Lung (tissue), 12 donors: ENCODE results near the gene DPYSL5. TPM values are rescaled to one million over a fixed set of nuclear protein-coding genes. Genes with fewer than 3 reads are reported as not detected.
"Not testable (repeated sequence)": the region's sequence is repeated elsewhere in the genome, so short reads cannot be mapped to it uniquely, and the experiment has no call there.

ENCODE experiments used
- ATAC-seq: fragments of 200-7000 bp; cut with Tn5 transposase; one replicate; pipeline ENCODE4 v1.9.1; 2020; ENCODE audit warnings: moderate number of reproducible peaks; ENCODE audit not compliant: insufficient read depth, low FRiP score
- DNase-seq, 3 donors: peaks; one replicate each; pipeline ENCODE4 v3.0.0-alpha.2; 2013 to 2017
- H3K27ac ChIP-seq, 2 donors: one replicate each; pipeline ENCODE4 v1.5.1; 2013; ENCODE audit warnings: mild to moderate bottlenecking in 2 of 2, moderate library complexity in 2 of 2, control low read depth in 1 of 2, inconsistent platforms in 1 of 2, low read depth in 1 of 2, low read length in 1 of 2
- H3K27me3 ChIP-seq, 3 donors: one replicate each; pipeline ENCODE4 v1.5.1; 2013; ENCODE audit warnings: low read length in 2 of 3; ENCODE audit not compliant: control insufficient read depth in 3 of 3, insufficient read depth in 3 of 3
- H3K36me3 ChIP-seq, 4 donors: one replicate each; pipeline ENCODE4 v1.5.1; 2013; ENCODE audit warnings: low read length in 4 of 4, mild to moderate bottlenecking in 1 of 4, moderate library complexity in 1 of 4; ENCODE audit not compliant: control insufficient read depth in 4 of 4, insufficient read depth in 4 of 4
- H3K4me1 ChIP-seq, 5 donors: one replicate each; pipeline ENCODE4 v1.5.1; 2013; ENCODE audit warnings: low read length in 5 of 5, mild to moderate bottlenecking in 2 of 5, moderate library complexity in 1 of 5; ENCODE audit not compliant: control insufficient read depth in 5 of 5, insufficient read depth in 5 of 5
- H3K4me3 ChIP-seq: one replicate; pipeline ENCODE4 v1.5.1; 2013; ENCODE audit warnings: mild to moderate bottlenecking, control low read depth, moderate library complexity
- H3K9ac ChIP-seq, 2 donors: one replicate each; pipeline ENCODE4 v1.5.1; 2013; ENCODE audit warnings: low read length in 2 of 2, control low read depth in 1 of 2; ENCODE audit not compliant: insufficient read depth in 1 of 2
- H3K9me3 ChIP-seq, 4 donors: one replicate each; pipeline ENCODE4 v1.5.1; 2013; ENCODE audit warnings: low read length in 3 of 4, mild to moderate bottlenecking in 1 of 4, moderate library complexity in 1 of 4; ENCODE audit not compliant: control insufficient read depth in 4 of 4, insufficient read depth in 3 of 4
- CTCF ChIP-seq: IDR thresholded peaks from 2 replicates; pipeline ENCODE4 v1.5.1; 2012; ENCODE audit warnings: mild to moderate bottlenecking; ENCODE audit errors: control extremely low read depth, extremely low read depth
- WGBS, 2 donors: extraction: QIAGEN DNeasy Blood & Tissue Kit; methylation state at CpG; one replicate each; pipeline ENCODE4 v1.1.7; 2013; 5-methylcytosine and 5-hydroxymethylcytosine counted together
- polyA plus RNA-seq, 2 donors: library from polyadenylated mRNA; stranded (reverse); fragments of 200-250 nt; gene quantifications; one replicate each; pipeline ENCODE4 v1.2.1, GENCODE V29; 2013
- total RNA-seq, 2 donors: library from RNA; depleted of rRNA in 1 of 2; stranded (reverse); fragments of >200 nt in 1 of 2; gene quantifications; one replicate each; pipeline ENCODE4 v1.2.1, GENCODE V29; 2014 to 2021
- donor health status: control.
- donor health status: control.
- donor health status: Bipolar disorder and iron deficiency.
- donor health status: healthy.
- donor health status: DM: yes; HTN: yes; CAD: no.

DPYSL5 gene
- total and polyA plus RNA-seq, 4 donors = 0.09 TPM; not detected in 3

GRCh38 chr2:26812731-26813130 lies 35.2 kb upstream of the DPYSL5 start:
- Histone ChIP-seq H3K27me3 (peaks cover 0 to under 1% (median 0%) of the 10 kb centered on the region in 3 donors), H3K9ac (no peak overlapping the region), H3K27ac (no peak overlapping the region), H3K4me1 (no peaks in the 10 kb centered on the region), H3K9me3 (no peaks in the 10 kb centered on the region), H3K4me3 (no peak overlapping the region), H3K36me3 (no peaks in the 10 kb centered on the region)
- ATAC-seq = no peak
- no peak for DNase-seq
- 94 to 100% methylated on average over 3 of the region's 3 CpGs for WGBS, 2 donors
- no peak for TF ChIP-seq CTCF

GRCh38 chr2:26814072-26814765 lies 33.7 kb upstream of the DPYSL5 start:
- H3K36me3 ChIP-seq, ATAC-seq, DNase-seq, H3K27ac ChIP-seq, H3K9me3 ChIP-seq, H3K4me3 ChIP-seq, H3K27me3 ChIP-seq, H3K9ac ChIP-seq, H3K4me1 ChIP-seq: not testable (repeated sequence)
- WGBS, 2 donors = 92 to 95% methylated on average over 47 to 52 of the region's 52 CpGs

GRCh38 chr2:26816893-26817292 lies 31.0 kb upstream of the DPYSL5 start:
- Histone ChIP-seq H3K27me3 (peaks cover 0 to 3% (median 0%) of the 10 kb centered on the region in 3 donors), H3K9ac (no peak overlapping the region), H3K9me3 (no peaks in the 10 kb centered on the region), H3K4me3 (no peak overlapping the region), H3K27ac (no peak overlapping the region), H3K36me3 (no peaks in the 10 kb centered on the region), H3K4me1 (no peaks in the 10 kb centered on the region)
- ATAC-seq (no peak), DNase-seq (no peak)
- 51 to 54% methylated on average over 3 of the region's 3 CpGs for whole genome bisulfite sequencing, 2 donors
- no peak for TF ChIP-seq CTCF

DNA sequence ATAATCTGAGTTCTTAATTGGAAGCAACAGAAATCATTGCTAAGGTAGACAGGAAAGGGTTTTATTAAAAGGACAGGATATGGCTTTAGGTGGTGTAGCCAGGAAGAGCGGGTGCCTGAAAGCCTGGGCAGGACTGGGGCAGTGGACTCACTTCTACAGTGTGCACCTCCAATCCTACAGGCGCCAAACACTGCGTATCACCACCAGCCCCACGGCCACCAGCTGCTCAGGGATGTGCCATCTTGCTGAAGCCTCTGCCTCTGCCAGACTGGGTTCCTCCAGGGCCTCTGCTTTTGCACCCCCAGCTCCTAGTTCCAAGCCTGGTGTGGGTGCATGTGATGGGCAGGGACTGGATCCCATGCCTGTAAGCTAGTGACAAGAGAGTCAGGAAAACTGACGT lies 29.7 kb upstream of the DPYSL5 start:
- WGBS, 2 donors = 73 to 85% methylated on average over 5 of the region's 5 CpGs
- no peak for ATAC-seq
- Histone ChIP-seq H3K27ac (no peak overlapping the region), H3K4me3 (no peak overlapping the region), H3K9ac (no peak overlapping the region), H3K9me3 (no peaks in the 10 kb centered on the region), H3K36me3 (no peaks in the 10 kb centered on the region), H3K27me3 (peaks cover 0 to 3% (median 0%) of the 10 kb centered on the region in 3 donors), H3K4me1 (no peaks in the 10 kb centered on the region)
- no peak for TF ChIP-seq CTCF
- no peak for DNase-seq
